ENCODE results near the gene ARVCF. TPM values are rescaled to one million over a fixed set of nuclear protein-coding genes. Genes with fewer than 3 reads are reported as not detected.

Gene ARVCF
- total and polyA plus RNA-seq, 9 of the 15 experiments (the other 6 are each of a cell fraction or from before 2014, with no cell fraction given) = 0.03 to 97.4 (median 15.6) TPM

DNA sequence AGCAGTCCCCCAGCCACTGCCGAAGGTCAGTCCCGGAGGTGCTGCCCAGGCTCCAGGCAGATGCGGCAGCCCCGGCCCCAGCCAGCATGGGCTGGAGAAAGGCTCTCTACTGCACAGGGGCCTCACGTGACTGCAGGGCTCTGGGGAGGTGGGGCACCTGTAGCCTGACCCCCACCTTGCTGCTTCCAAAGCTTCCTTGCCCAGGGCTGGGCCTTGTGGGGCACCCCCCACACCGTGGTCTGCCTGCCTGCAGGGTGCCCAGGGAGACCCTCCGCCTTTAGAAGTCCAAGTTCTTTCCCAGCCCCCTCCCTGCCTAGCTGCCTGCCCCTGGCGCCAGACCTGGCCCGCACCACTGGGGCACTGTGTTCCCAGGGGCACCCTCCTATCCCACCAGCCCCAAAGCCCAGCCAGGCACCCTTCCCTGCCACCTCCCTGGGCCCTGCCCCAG, 46.6 kb downstream of the ARVCF start:
- Histone ChIP-seq H3K9ac (ENCODE audit: insufficient read depth in 1 of 2, low read depth in 2 of 2, low read length in 2 of 2) (peak overlapping the region in 1 of 2 experiments; percentile 57; a peak in 2 of 4 replicates), H2AFZ (ENCODE audit: low read depth, low read length) (no peak overlapping the region), H4K20me1 (replicated peaks; ENCODE audit: control insufficient read depth, insufficient read depth, low read length) (peaks cover 49% of the 10 kb centered on the region), H3K27me3 (ENCODE audit: control insufficient read depth in 2 of 2, insufficient read depth in 2 of 2, low read length in 2 of 2) (no peaks in the 10 kb centered on the region), H3K27ac (ENCODE audit: extremely low read depth, low read depth, low read length) (no peak overlapping the region), H3K4me2 (ENCODE audit: insufficient read depth, low read length) (no peak overlapping the region), H3K9me1 (ENCODE audit: control insufficient read depth, insufficient read depth, low read length) (peaks cover 11% of the 10 kb centered on the region), H3K9me3 (replicated peaks; ENCODE audit: control insufficient read depth, insufficient read depth, low read depth, low read length) (no peaks in the 10 kb centered on the region), H3K79me2 (ENCODE audit: control insufficient read depth, insufficient read depth, low read length) (no peaks in the 10 kb centered on the region), H3K4me1 (replicated peaks in 1 of 2; ENCODE audit: control insufficient read depth in 2 of 2, insufficient read depth in 2 of 2, low read length in 2 of 2) (peaks cover 12 to 73% of the 10 kb centered on the region in 2 experiments), H3K4me3 (no peak overlapping the region), H3K36me3 (ENCODE audit: control insufficient read depth, insufficient read depth, low read length) (peaks cover 69% of the 10 kb centered on the region; the same call in 2 of the 3 replicates)
- BruUV-seq (replicated peaks) = TSS peak; percentile 40
- intact Hi-C loops (cut with micrococcal nuclease) (loop anchor here (1.0 to 10.0 kb wide), 6 partner anchors 43 to 325 kb away; no protein-coding TSS in a partner anchor), in situ Hi-C loops (cut with MboI) (loop anchor here (5.0 kb wide), 3 partner anchors 42 to 157 kb away; no protein-coding TSS in a partner anchor)
- no peak for DNase-seq (ENCODE audit: extremely low read depth in 1 of 4, low spot score in 3 of 4)
- 58% methylated on average over 9 of the region's 9 CpGs for WGBS (ENCODE audit: insufficient coverage, low coverage, missing lambda C conversion rate)
- ChIA-PET POLR2A (interaction anchor here (0.6 to 13.7 kb wide), 19 partner anchors 10 to 798 kb away, joined by 3 to 115 read pairs (median 4); partner anchors contain the start of genes RANBP1 and TRMT2A), CTCF (ENCODE audit: low intra/inter-chr PET ratio) (interaction anchor here (0.5 to 4.2 kb wide), 15 partner anchors 42 to 347 kb away, joined by 3 to 109 read pairs (median 5); partner anchors contain the start of genes ARVCF and ZDHHC8)
- peak; percentile 1; the same call in 2 of the 3 replicates for ATAC-seq
- FAIRE-seq = no peak
- TF ChIP-seq RBM15 (IDR thresholded peaks at IDR 0.05; ENCODE audit: insufficient read depth, low read length) (no peak), PHF20 (IDR thresholded peaks at IDR 0.05; ENCODE audit: partially characterized antibody) (no peak), RBBP5 (IDR thresholded peaks at IDR 0.05; ENCODE audit: borderline replicate concordance, insufficient read depth, low read length, poor library complexity, severe bottlenecking) (peak; percentile 7), TOE1 (IDR thresholded peaks at IDR 0.05; ENCODE audit: borderline replicate concordance) (0 out of 2 replicates have a peak, but pooled peaks have one; percentile 64), TOE1 (CRISPR knock-in tag; IDR thresholded peaks at IDR 0.05; ENCODE audit: borderline replicate concordance, low read depth) (no peak), ARHGAP35 (IDR thresholded peaks at IDR 0.05; ENCODE audit: partially characterized antibody) (peak; percentile 16), KDM4B (IDR thresholded peaks at IDR 0.05; ENCODE audit: borderline replicate concordance in 2 of 2, low read depth in 1 of 2) (peak in 1 of 2 experiments; percentile 19; a peak in 1 of 4 replicates), ZNF707 (CRISPR knock-in tag; conservative IDR thresholded peaks at IDR 0.05) (no peak), ZNF436 (CRISPR knock-in tag; IDR thresholded peaks at IDR 0.05) (no peak), SLC30A9 (CRISPR knock-in tag; IDR thresholded peaks at IDR 0.05) (peak; percentile 41; the same call in 1 of the 2 replicates), ZNF717 (CRISPR knock-in tag; IDR thresholded peaks at IDR 0.05) (0 out of 2 replicates have a peak, but pooled peaks have one; percentile 42), MTA1 (IDR thresholded peaks at IDR 0.05; ENCODE audit: borderline replicate concordance) (no peak)
- TF ChIP-seq, protein P1, sequence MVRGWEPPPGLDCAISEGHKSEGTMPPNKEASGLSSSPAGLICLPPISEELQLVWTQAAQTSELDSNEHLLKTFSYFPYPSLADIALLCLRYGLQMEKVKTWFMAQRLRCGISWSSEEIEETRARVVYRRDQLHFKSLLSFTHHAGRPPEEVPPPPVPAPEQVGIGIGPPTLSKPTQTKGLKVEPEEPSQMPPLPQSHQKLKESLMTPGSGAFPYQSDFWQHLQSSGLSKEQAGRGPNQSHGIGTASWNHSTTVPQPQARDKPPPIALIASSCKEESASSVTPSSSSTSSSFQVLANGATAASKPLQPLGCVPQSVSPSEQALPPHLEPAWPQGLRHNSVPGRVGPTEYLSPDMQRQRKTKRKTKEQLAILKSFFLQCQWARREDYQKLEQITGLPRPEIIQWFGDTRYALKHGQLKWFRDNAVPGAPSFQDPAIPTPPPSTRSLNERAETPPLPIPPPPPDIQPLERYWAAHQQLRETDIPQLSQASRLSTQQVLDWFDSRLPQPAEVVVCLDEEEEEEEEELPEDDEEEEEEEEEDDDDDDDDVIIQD (CRISPR knock-in tag; IDR thresholded peaks at IDR 0.05) = no peak
- TF ChIP-seq, protein P2, sequence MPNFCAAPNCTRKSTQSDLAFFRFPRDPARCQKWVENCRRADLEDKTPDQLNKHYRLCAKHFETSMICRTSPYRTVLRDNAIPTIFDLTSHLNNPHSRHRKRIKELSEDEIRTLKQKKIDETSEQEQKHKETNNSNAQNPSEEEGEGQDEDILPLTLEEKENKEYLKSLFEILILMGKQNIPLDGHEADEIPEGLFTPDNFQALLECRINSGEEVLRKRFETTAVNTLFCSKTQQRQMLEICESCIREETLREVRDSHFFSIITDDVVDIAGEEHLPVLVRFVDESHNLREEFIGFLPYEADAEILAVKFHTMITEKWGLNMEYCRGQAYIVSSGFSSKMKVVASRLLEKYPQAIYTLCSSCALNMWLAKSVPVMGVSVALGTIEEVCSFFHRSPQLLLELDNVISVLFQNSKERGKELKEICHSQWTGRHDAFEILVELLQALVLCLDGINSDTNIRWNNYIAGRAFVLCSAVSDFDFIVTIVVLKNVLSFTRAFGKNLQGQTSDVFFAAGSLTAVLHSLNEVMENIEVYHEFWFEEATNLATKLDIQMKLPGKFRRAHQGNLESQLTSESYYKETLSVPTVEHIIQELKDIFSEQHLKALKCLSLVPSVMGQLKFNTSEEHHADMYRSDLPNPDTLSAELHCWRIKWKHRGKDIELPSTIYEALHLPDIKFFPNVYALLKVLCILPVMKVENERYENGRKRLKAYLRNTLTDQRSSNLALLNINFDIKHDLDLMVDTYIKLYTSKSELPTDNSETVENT (CRISPR knock-in tag; IDR thresholded peaks at IDR 0.05) = peak; percentile 96
- TF ChIP-seq, protein P3, sequence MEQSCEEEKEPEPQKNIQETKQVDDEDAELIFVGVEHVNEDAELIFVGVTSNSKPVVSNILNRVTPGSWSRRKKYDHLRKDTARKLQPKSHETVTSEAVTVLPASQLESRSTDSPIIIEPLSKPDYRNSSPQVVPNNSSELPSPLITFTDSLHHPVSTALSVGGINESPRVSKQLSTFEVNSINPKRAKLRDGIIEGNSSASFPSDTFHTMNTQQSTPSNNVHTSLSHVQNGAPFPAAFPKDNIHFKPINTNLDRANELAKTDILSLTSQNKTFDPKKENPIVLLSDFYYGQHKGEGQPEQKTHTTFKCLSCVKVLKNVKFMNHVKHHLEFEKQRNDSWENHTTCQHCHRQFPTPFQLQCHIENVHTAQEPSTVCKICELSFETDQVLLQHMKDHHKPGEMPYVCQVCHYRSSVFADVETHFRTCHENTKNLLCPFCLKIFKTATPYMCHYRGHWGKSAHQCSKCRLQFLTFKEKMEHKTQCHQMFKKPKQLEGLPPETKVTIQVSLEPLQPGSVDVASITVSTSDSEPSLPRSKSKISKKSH (CRISPR knock-in tag; IDR thresholded peaks at IDR 0.05) = 0 out of 2 replicates have a peak, but pooled peaks have one; percentile 4

Measured in K562 (cell line).